GM20000 (cell line): ENCODE data around the gene TBX19.

Source experiments
- DNase-seq: peaks from one replicate; pipeline ENCODE4 v3.0.0; 2012; ENCODE audit warnings: low spot score
- TF ChIP-seq, protein P1 (sequence below): IDR thresholded peaks from 2 replicates; pipeline ENCODE4 v1.5.1; 2012; ENCODE audit warnings: mild to moderate bottlenecking, control low read depth; ENCODE audit errors: extremely low read depth, missing control alignments

The TBX19 gene

DNA sequence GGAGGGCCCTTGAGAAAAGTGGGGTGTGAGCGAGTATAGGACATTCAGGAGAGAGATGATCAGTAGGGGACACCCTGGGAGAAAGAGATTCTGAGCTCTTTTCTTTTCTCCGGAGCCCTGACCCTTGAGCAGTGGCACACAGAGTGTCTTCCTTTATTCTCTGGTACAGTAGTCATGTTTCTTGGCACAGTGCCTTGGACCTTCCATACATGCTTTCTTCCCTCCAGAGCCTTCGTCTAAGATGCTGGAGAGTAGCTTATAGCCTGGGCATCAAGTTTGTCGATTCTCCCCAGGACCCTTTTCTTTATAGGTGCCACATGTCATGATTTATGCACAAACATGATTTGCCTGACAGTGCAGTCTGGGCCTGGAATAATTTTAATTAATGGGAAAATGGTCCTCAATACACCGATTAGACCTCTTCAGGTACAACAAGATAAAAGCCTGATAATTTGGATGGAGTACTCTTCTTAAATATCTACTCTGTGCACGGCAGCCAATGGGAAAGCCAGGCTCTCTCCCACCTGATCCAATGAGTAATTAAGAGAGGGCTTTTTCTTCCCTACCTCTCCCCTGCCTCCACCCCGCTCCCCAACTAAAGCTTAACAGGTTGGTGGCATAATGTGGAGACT, at the start of gene TBX19:
TSS of gene TBX19 (plus strand) at position 582 of the 632 bp plus-strand sequence. CDS start 214 bp downstream, outside the sequence.
- DNase-seq: no peak
- TF ChIP-seq, protein P1, sequence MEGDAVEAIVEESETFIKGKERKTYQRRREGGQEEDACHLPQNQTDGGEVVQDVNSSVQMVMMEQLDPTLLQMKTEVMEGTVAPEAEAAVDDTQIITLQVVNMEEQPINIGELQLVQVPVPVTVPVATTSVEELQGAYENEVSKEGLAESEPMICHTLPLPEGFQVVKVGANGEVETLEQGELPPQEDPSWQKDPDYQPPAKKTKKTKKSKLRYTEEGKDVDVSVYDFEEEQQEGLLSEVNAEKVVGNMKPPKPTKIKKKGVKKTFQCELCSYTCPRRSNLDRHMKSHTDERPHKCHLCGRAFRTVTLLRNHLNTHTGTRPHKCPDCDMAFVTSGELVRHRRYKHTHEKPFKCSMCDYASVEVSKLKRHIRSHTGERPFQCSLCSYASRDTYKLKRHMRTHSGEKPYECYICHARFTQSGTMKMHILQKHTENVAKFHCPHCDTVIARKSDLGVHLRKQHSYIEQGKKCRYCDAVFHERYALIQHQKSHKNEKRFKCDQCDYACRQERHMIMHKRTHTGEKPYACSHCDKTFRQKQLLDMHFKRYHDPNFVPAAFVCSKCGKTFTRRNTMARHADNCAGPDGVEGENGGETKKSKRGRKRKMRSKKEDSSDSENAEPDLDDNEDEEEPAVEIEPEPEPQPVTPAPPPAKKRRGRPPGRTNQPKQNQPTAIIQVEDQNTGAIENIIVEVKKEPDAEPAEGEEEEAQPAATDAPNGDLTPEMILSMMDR: no peak

DNA sequence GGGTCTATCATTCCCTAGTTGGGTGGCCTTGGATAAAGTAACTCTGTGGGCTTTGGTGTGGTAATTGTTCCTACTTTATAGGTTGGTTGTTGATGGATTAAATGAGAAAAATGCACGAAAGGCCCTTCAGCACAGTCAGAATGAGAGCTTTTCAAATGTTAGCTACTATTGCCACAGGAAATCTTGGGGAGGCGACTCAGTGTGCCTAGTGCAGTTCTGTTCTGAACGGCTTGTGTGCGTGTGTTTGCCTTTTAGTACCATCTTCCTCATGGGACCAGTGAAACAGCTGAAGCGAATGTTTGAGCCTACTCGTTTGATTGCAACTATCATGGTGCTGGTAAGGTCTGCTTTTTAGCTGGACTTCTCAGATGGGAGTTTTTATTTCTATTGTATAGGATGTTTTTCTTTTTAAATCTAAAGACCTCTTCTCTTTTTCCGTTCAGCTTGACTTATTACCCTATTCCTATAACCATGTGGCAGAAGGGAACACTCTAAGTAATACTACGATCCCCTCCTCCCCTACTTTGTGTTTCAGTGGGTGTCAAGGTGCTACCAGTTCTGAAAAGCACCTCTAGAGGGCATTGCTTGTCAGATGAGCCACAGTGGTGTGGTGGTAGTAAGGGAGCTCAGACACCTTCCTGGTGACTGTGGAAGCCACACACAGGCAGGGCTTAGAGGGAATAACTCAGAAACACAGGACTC, 45.7 kb upstream of the TBX19 start:
- DNase-seq: peak; percentile 51
- TF ChIP-seq, protein P1: peak; percentile 31

DNA sequence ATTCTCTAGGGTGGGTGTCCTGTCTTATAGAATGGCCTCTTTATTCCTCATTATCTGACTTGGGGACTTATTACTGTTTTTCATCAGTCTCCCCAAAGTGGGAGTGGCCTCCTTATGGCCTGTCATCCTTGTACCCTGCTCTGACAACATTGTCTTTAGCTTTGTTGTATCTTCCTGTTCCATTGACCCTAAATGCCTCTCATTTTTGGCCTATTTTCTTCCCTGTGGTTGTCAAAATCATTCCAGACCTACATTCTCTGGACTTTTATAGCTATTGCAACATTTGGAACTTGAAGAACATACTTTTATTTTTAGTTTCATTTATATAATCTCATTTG, 45.2 kb upstream of the TBX19 start:
- no peak for DNase-seq

DNA sequence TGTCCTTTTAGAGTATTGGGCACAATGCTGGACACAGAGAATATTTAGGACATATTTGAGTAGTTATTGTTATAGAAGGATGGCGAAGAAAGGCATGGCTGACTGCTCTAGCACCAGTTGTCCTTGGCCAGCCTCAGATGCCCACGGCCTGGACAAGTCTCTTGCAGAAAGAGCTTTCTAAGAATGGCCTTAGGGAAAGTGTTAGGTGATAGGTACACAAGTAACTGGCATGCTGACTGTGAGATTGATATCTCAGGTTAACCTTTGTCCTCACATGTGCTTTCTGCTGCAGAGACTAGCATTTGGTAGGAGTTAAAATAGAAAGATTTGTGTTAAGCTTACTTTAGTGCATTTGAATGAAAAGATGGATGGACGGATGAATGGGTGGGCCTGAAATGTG, 44.7 kb upstream of the TBX19 start:
- DNase-seq: no peak
- TF ChIP-seq, protein P1: no peak

More for the DNA sequence above, 45.2 kb upstream of the TBX19 start:
- TF ChIP-seq, protein P1: no peak

DNA sequence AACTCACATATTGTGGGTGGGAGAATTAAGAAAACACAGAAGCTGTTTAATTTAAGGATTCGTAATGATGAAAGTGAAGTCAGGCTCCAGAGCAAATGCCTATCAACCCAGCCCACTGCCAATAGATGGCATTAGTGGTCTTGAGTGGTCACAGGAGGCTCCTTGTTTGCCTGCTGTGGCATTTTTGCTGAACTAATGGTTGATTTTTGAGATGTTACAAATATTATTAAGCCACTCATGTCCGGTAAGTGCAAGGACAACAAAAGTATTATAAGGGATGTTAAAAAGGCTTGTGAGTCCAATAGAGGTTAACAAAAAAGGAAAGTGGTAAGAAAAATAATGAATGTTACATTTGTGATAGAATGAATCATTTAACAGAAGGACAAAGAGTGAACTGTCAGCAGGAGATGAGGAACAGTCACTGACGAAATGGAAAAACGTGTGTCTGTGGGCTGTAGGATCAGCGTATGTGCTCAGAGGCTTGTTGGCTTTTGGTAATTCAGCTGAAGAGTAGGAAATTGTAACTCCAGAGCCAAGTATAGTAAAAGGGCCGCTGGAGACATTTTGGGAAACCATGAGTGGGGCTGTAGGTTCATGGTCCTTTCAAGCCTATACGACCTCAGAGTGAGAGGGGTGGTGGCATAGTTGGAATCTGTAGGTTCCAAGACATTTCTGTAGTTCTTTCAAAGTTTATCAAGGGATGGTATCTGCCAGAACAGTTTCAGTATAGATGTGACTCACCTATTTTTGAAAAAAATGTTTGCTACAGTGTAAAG, 43.7 kb upstream of the TBX19 start:
- TF ChIP-seq, protein P1: no peak
- DNase-seq: no peak

DNA sequence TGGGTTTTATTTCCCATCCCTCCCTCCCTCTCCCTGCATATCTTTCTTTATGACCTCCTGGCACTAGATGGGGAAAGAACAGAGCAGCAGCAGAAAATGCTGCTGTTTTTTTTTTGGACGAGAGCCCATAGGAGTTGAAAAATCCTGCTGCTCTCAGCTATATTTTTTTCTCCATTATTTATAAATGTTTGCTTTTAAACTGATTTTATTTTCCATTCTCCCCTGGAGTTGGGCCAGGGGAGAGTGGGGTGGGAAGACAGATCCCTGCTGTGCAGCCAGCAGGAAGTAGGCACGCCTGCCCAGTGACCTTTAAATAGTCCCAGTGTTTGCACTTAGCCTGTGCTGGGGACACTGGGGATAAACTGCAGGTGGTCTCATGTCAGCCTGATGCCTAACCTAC, 37.5 kb upstream of the TBX19 start:
- TF ChIP-seq, protein P1: no peak

DNA sequence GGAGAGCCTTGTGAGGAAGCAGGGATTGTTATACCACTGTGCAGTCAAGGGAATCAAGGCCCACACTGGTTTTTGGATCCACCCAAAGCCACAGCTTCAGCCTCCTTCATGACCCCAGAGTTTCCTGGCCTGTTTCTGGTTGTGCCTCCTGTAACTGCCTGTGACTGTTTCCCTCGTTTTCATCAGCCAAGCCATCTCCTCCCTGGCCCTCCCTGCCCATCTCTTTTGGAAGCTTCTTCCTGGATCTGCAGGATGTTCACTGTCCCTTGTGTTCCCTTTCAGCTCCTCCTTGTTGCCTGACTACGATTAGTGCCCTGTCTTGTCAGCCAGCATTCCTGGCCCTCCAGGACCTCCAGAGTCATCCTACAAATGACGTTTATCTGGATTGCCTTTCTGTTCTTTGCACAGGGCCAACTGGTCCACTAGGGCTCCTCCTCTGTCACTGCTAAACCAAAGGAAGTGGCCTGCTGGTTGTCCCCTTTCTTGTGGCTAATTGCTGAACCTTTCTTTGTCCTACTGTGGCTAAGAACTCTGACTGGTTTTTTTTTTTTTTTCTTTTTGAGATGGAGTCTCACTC, 37.0 kb upstream of the TBX19 start:
- DNase-seq: no peak
- TF ChIP-seq, protein P1: no peak

More for the DNA sequence above, 37.5 kb upstream of the TBX19 start:
- no peak for DNase-seq
